HEK293 (cell line): Measurements from ENCODE around the gene PHKG2.

Source experiments
- ZBTB1 ChIP-seq: fragments of 450-650 bp; formaldehyde crosslinking; IDR thresholded peaks from 2 replicates; pipeline ENCODE4 v1.5.1; 2016; ENCODE audit warnings: missing biosample characterization, missing genetic modification characterization
- ZNF155 ChIP-seq: fragments of 450-650 bp; formaldehyde crosslinking; IDR thresholded peaks from 2 replicates; pipeline ENCODE4 v1.5.1; 2016; ENCODE audit warnings: missing biosample characterization, missing genetic modification characterization
- ZNF473 ChIP-seq: fragments of 450-650 bp; formaldehyde crosslinking; IDR thresholded peaks from 2 replicates; pipeline ENCODE4 v1.5.1; 2017; ENCODE audit warnings: missing biosample characterization, missing genetic modification characterization
- TF ChIP-seq, protein P1 (sequence below): fragments of 450-650 bp; formaldehyde crosslinking; IDR thresholded peaks from 2 replicates; pipeline ENCODE4 v1.5.1; 2016; ENCODE audit warnings: missing biosample characterization, missing genetic modification characterization

DNA sequence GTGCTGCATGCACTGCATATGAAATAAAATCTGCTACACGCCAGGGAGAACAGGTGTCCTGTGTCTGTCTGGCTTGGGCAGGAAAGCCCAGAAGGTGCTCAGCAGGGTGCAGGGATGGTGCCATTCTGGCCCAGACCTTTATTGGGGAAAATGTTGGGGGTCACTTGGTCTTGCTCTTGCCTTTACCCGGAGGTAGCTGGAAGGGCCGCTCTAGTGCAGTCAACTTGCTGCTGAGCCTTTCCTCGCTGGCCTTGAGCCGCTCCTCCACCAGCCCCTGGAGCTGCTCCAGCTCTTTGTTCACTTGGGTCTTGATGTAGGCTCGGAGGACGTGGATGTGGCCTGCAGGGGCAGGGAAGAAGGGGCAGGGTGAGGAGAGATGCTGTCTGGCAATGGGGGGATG, 9.1 kb downstream of the PHKG2 start:
- TF ChIP-seq ZNF473 (tag by site-specific recombination) (no peak), ZNF155 (tag by site-specific recombination) (no peak), ZBTB1 (tag by site-specific recombination) (no peak)
- TF ChIP-seq, protein P1, sequence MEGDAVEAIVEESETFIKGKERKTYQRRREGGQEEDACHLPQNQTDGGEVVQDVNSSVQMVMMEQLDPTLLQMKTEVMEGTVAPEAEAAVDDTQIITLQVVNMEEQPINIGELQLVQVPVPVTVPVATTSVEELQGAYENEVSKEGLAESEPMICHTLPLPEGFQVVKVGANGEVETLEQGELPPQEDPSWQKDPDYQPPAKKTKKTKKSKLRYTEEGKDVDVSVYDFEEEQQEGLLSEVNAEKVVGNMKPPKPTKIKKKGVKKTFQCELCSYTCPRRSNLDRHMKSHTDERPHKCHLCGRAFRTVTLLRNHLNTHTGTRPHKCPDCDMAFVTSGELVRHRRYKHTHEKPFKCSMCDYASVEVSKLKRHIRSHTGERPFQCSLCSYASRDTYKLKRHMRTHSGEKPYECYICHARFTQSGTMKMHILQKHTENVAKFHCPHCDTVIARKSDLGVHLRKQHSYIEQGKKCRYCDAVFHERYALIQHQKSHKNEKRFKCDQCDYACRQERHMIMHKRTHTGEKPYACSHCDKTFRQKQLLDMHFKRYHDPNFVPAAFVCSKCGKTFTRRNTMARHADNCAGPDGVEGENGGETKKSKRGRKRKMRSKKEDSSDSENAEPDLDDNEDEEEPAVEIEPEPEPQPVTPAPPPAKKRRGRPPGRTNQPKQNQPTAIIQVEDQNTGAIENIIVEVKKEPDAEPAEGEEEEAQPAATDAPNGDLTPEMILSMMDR (tag by site-specific recombination): no peak
